Right cardiac atrium (tissue), 5 donors: Measurements from ENCODE around the gene APP. TPM values are rescaled to one million over a fixed set of nuclear protein-coding genes. Genes with fewer than 3 reads are reported as not detected.

Source experiments
- ATAC-seq, 2 donors: fragments of 200-7000 bp; cut with Tn5 transposase; one replicate each; pipeline versions ENCODE4 v1.8.0 to v1.9.1; 2020; ENCODE audit warnings: moderate library complexity in 2 of 2, mild to moderate bottlenecking in 1 of 2
- DNase-seq, 3 donors: peaks; one replicate each; pipeline ENCODE4 v3.0.0-alpha.2; 2020
- H3K27ac ChIP-seq: one replicate; pipeline ENCODE4 v1.5.1; 2013; ENCODE audit warnings: mild to moderate bottlenecking, low read length, control low read depth, moderate library complexity
- H3K27me3 ChIP-seq: one replicate; pipeline ENCODE4 v1.6.1; 2013; ENCODE audit not compliant: control insufficient read depth, insufficient read depth
- H3K4me1 ChIP-seq: one replicate; pipeline ENCODE4 v1.6.1; 2013; ENCODE audit warnings: low read length; ENCODE audit not compliant: control insufficient read depth, insufficient read depth
- H3K4me3 ChIP-seq: one replicate; pipeline ENCODE4 v1.5.1; 2013; ENCODE audit warnings: low read length, control low read depth
- H3K9me3 ChIP-seq: one replicate; pipeline ENCODE4 v1.6.1; 2013; ENCODE audit warnings: low read length; ENCODE audit not compliant: control insufficient read depth
- WGBS: extraction: QIAGEN DNeasy Blood & Tissue Kit; methylation state at CpG from one replicate; pipeline ENCODE4 v1.1.7; 2013; 5-methylcytosine and 5-hydroxymethylcytosine counted together
- intact Hi-C, 4 donors: fragments of 100-400 bp; cut with DNase I; formaldehyde crosslinking; loops; one replicate each; pipeline versions ENCODE4 v1.11.0 to v1.14.0; 2022 to 2023
- polyA plus RNA-seq: library from polyadenylated mRNA; stranded (reverse); fragments of 200-250 nt; gene quantifications from one replicate; pipeline ENCODE4 v1.2.3, GENCODE V29; 2013
- total RNA-seq, 4 donors: library from RNA; stranded (reverse); fragmentation: NEBNext Ultra II Directional; extraction: Animal tissue kit (Norgen Biotek cat#: 25700); gene quantifications; one replicate each; pipeline ENCODE4 v1.2.1, GENCODE V29; 2021
- donor health status: healthy with polysubstance abuse.
- donor health status: DM: no; HTN: yes; CAD: no.
- donor health status: DM: no; HTN: no; CAD: no.
- donor health status: DM: no; HTN: yes; CAD: no; lungs with severe emphysema.
- donor health status: DM: yes; HTN: yes; CAD: no.

APP gene
- total and polyA plus RNA-seq, 5 donors: 277 to 535 (median 448) TPM

- ATAC-seq (peak; percentile 71 to 82), DNase-seq (peak; percentile 56 to 86 (median 79))
- H3K4me1 ChIP-seq: no peaks in the 10 kb centered on the region
- no peaks in the 10 kb centered on the region for H3K9me3 ChIP-seq
- no peak overlapping the region for H3K4me3 ChIP-seq
- no peaks in the 10 kb centered on the region for H3K27me3 ChIP-seq
- 65% methylated on average over 8 of the region's 8 CpGs for WGBS
- intact Hi-C loops: no loop called here
- H3K27ac ChIP-seq: no peak overlapping the region
These were observed 195.6 kb downstream of the APP start for GRCh38 chr21:25974964-25975363.

GRCh38 chr21:25970254-25970930 lies 200.2 kb downstream of the APP start:
- peak overlapping the region; percentile 31 for H3K4me3 ChIP-seq
- no peaks in the 10 kb centered on the region for H3K4me1 ChIP-seq
- DNase-seq (peak in 2 of 3 donors; percentile 23 to 64), ATAC-seq (peak; percentile 74 to 77)
- intact Hi-C loops: no loop called here
- 18% methylated on average over 15 of the region's 15 CpGs for WGBS
- H3K27me3 ChIP-seq: no peaks in the 10 kb centered on the region
- peak overlapping the region; percentile 62 for H3K27ac ChIP-seq
- no peaks in the 10 kb centered on the region for H3K9me3 ChIP-seq

GRCh38 chr21:25967901-25968438 lies 202.6 kb downstream of the APP start:
- Histone ChIP-seq H3K27ac (no peak overlapping the region), H3K4me3 (no peak overlapping the region), H3K27me3 (no peaks in the 10 kb centered on the region), H3K4me1 (no peaks in the 10 kb centered on the region), H3K9me3 (no peaks in the 10 kb centered on the region)
- DNase-seq (no peak), ATAC-seq (no peak)
- intact Hi-C loops: no loop called here
- 92% methylated on average over 4 of the region's 4 CpGs for WGBS

- Histone ChIP-seq H3K4me1 (no peaks in the 10 kb centered on the region), H3K27ac (no peak overlapping the region), H3K4me3 (no peak overlapping the region), H3K27me3 (no peaks in the 10 kb centered on the region), H3K9me3 (no peaks in the 10 kb centered on the region)
- WGBS: 41% methylated on average over 4 of the region's 4 CpGs
- intact Hi-C loops: no loop called here
- DNase-seq (no peak), ATAC-seq (peak; percentile 55 to 59)
These were observed 203.2 kb downstream of the APP start for GRCh38 chr21:25967181-25967900.

- ATAC-seq: no peak
- no peaks in the 10 kb centered on the region for H3K9me3 ChIP-seq
These were observed 204.4 kb downstream of the APP start for GRCh38 chr21:25965951-25966707.

GRCh38 chr21:25964926-25965325 lies 205.6 kb downstream of the APP start:
- H3K27ac ChIP-seq: no peak overlapping the region
- no peaks in the 10 kb centered on the region for H3K4me1 ChIP-seq
- intact Hi-C loops: no loop called here
- ATAC-seq: no peak
- no peaks in the 10 kb centered on the region for H3K9me3 ChIP-seq
- H3K4me3 ChIP-seq: no peak overlapping the region
- no peak for DNase-seq
- H3K27me3 ChIP-seq: no peaks in the 10 kb centered on the region
- WGBS: 96% methylated on average over 5 of the region's 5 CpGs

More at GRCh38 chr21:25965951-25966707, 204.4 kb downstream of the APP start:
- no peaks in the 10 kb centered on the region for H3K27me3 ChIP-seq
- no peak for DNase-seq
- intact Hi-C loops: no loop called here
- no peak overlapping the region for H3K4me3 ChIP-seq
- H3K27ac ChIP-seq: no peak overlapping the region
- WGBS: 81% methylated on average over 3 of the region's 3 CpGs
- H3K4me1 ChIP-seq: no peaks in the 10 kb centered on the region

GRCh38 chr21:25964015-25964414 lies 206.6 kb downstream of the APP start:
- 64% methylated on average over 5 of the region's 5 CpGs for WGBS
- peak; percentile 80 to 88 for ATAC-seq
- no peak overlapping the region for H3K27ac ChIP-seq
- intact Hi-C loops: no loop called here
- H3K27me3 ChIP-seq: no peaks in the 10 kb centered on the region
- no peaks in the 10 kb centered on the region for H3K4me1 ChIP-seq
- no peak overlapping the region for H3K4me3 ChIP-seq
- no peaks in the 10 kb centered on the region for H3K9me3 ChIP-seq
- no peak for DNase-seq

GRCh38 chr21:25963181-25963580 lies 207.4 kb downstream of the APP start:
- 62% methylated on average over 5 of the region's 5 CpGs for WGBS
- no peaks in the 10 kb centered on the region for H3K9me3 ChIP-seq
- intact Hi-C loops: no loop called here
- H3K27me3 ChIP-seq: no peaks in the 10 kb centered on the region
- no peak overlapping the region for H3K4me3 ChIP-seq
- no peak overlapping the region for H3K27ac ChIP-seq
- peak in 1 of 2 donors; percentile 71 for ATAC-seq
- H3K4me1 ChIP-seq: no peaks in the 10 kb centered on the region
- no peak for DNase-seq

- Histone ChIP-seq H3K9me3 (no peaks in the 10 kb centered on the region), H3K4me1 (no peaks in the 10 kb centered on the region), H3K27ac (no peak overlapping the region), H3K27me3 (no peaks in the 10 kb centered on the region), H3K4me3 (no peak overlapping the region)
- intact Hi-C loops: no loop called here
- no peak for DNase-seq
- 64% methylated on average over 3 of the region's 3 CpGs for WGBS
- no peak for ATAC-seq
These were observed 209.5 kb downstream of the APP start for GRCh38 chr21:25961042-25961441.

GRCh38 chr21:25960402-25960801 lies 210.2 kb downstream of the APP start:
- intact Hi-C loops: no loop called here
- DNase-seq (no peak), ATAC-seq (no peak)
- H3K27me3 ChIP-seq: no peaks in the 10 kb centered on the region
- no peaks in the 10 kb centered on the region for H3K9me3 ChIP-seq
- no peak overlapping the region for H3K27ac ChIP-seq
- 70% methylated on average over 4 of the region's 4 CpGs for WGBS
- no peak overlapping the region for H3K4me3 ChIP-seq
- no peaks in the 10 kb centered on the region for H3K4me1 ChIP-seq

- H3K27me3 ChIP-seq: no peaks in the 10 kb centered on the region
- H3K4me3 ChIP-seq: no peak overlapping the region
- no peaks in the 10 kb centered on the region for H3K9me3 ChIP-seq
- no peak for DNase-seq
- WGBS: 57% methylated on average over 3 of the region's 3 CpGs
- ATAC-seq: peak; percentile 30 to 41
- H3K27ac ChIP-seq: no peak overlapping the region
- H3K4me1 ChIP-seq: no peaks in the 10 kb centered on the region
- intact Hi-C loops: no loop called here
These were observed 210.8 kb downstream of the APP start for GRCh38 chr21:25959799-25960198.
